H9 (cell line): ENCODE data around the gene GPRC5D. TPM values are rescaled to one million over a fixed set of nuclear protein-coding genes. Genes with fewer than 3 reads are reported as not detected.

Experiments used
- DNase-seq: peaks from one replicate; pipeline ENCODE4 v3.0.0-alpha.2; 2017
- H2AFZ ChIP-seq: one replicate; pipeline ENCODE4 v1.6.1; 2013; ENCODE audit warnings: mild to moderate bottlenecking, low read length, control low read depth, moderate library complexity
- H2AK5ac ChIP-seq: 2 replicates; pipeline ENCODE4 v1.6.1; 2013; ENCODE audit warnings: low read length, control low read depth, mixed read lengths; ENCODE audit not compliant: insufficient read length
- H2BK120ac ChIP-seq: one replicate; pipeline ENCODE4 v1.6.1; 2013; ENCODE audit warnings: low read depth, mild to moderate bottlenecking, low read length, control low read depth, inconsistent platforms; ENCODE audit not compliant: poor library complexity, severe bottlenecking
- H2BK12ac ChIP-seq: 2 replicates; pipeline ENCODE4 v1.6.1; 2013; ENCODE audit warnings: low read length, control low read depth, mixed read lengths, low read depth; ENCODE audit not compliant: insufficient read length
- H2BK15ac ChIP-seq: 2 replicates; pipeline ENCODE4 v1.6.1; 2013; ENCODE audit warnings: low read depth, low read length, control low read depth
- H2BK20ac ChIP-seq: one replicate; pipeline ENCODE4 v1.6.1; 2013; ENCODE audit warnings: low read depth, mild to moderate bottlenecking, low read length, control low read depth, inconsistent platforms; ENCODE audit not compliant: poor library complexity, severe bottlenecking
- H2BK5ac ChIP-seq: 2 replicates; pipeline ENCODE4 v1.6.1; 2013; ENCODE audit warnings: low read length, control low read depth, mixed read lengths; ENCODE audit not compliant: insufficient read length
- H3K14ac ChIP-seq: 2 replicates; pipeline ENCODE4 v1.6.1; 2013; ENCODE audit warnings: low read length, control low read depth; ENCODE audit not compliant: insufficient read depth
- H3K18ac ChIP-seq: 2 replicates; pipeline ENCODE4 v1.6.1; 2013; ENCODE audit warnings: low read depth, mild to moderate bottlenecking, mixed read lengths, low read length, control low read depth; ENCODE audit not compliant: insufficient read length
- H3K23ac ChIP-seq: 2 replicates; pipeline ENCODE4 v1.6.1; 2013; ENCODE audit warnings: low read length, control low read depth, mixed read lengths, low read depth; ENCODE audit not compliant: insufficient read length
- H3K23me2 ChIP-seq: 2 replicates; pipeline ENCODE4 v1.6.1; 2013; ENCODE audit warnings: low read depth, mild to moderate bottlenecking, mixed read lengths, low read length, control low read depth; ENCODE audit not compliant: insufficient read length, poor library complexity, severe bottlenecking
- H3K27ac ChIP-seq: 2 replicates; pipeline ENCODE4 v1.5.1; 2013; ENCODE audit warnings: low read length, control low read depth, mixed read lengths, low read depth; ENCODE audit not compliant: insufficient read length
- H3K27me3 ChIP-seq: 2 replicates; pipeline ENCODE4 v1.6.1; 2013; ENCODE audit warnings: low read length, control low read depth, inconsistent platforms; ENCODE audit not compliant: insufficient read depth
- H3K4ac ChIP-seq: 2 replicates; pipeline ENCODE4 v1.6.1; 2013; ENCODE audit warnings: low read depth, mild to moderate bottlenecking, control low read depth, inconsistent platforms, low read length, moderate library complexity
- H3K4me1 ChIP-seq: 2 replicates; pipeline ENCODE4 v1.6.1; 2013; ENCODE audit warnings: low read length, control low read depth, inconsistent platforms; ENCODE audit not compliant: insufficient read depth
- H3K4me2 ChIP-seq: 2 replicates; pipeline ENCODE4 v1.6.1; 2013; ENCODE audit warnings: low read length, control low read depth, mixed read lengths; ENCODE audit not compliant: insufficient read length, insufficient read depth
- H3K56ac ChIP-seq: 2 replicates; pipeline ENCODE4 v1.6.1; 2013; ENCODE audit warnings: low read depth, mild to moderate bottlenecking, mixed read lengths, low read length, control low read depth; ENCODE audit not compliant: insufficient read length
- H3K79me1 ChIP-seq: 2 replicates; pipeline ENCODE4 v1.6.1; 2013; ENCODE audit warnings: low read depth, mild to moderate bottlenecking, moderate library complexity, low read length, control low read depth, inconsistent platforms; ENCODE audit not compliant: insufficient read depth, poor library complexity, severe bottlenecking
- H3K79me2 ChIP-seq: 2 replicates; pipeline ENCODE4 v1.6.1; 2013; ENCODE audit warnings: low read length, control low read depth, inconsistent platforms; ENCODE audit not compliant: insufficient read depth
- H3K9ac ChIP-seq: 2 replicates; pipeline ENCODE4 v1.6.1; 2013; ENCODE audit warnings: low read length, control low read depth, mixed read lengths; ENCODE audit not compliant: insufficient read length; ENCODE audit errors: extremely low read depth
- H3K9me3 ChIP-seq: one replicate; pipeline ENCODE4 v1.6.1; 2013; ENCODE audit warnings: low read depth, low read length, inconsistent platforms; ENCODE audit not compliant: control insufficient read depth
- H3T11ph ChIP-seq: one replicate; pipeline ENCODE4 v1.6.1; 2013; ENCODE audit warnings: mild to moderate bottlenecking, low read length, control low read depth, inconsistent platforms
- H4K20me1 ChIP-seq: one replicate; pipeline ENCODE4 v1.6.1; 2013; ENCODE audit not compliant: control insufficient read depth, insufficient read length, insufficient read depth
- H4K5ac ChIP-seq: 2 replicates; pipeline ENCODE4 v1.6.1; 2013; ENCODE audit warnings: low read depth, mild to moderate bottlenecking, mixed read lengths, low read length, control low read depth; ENCODE audit not compliant: insufficient read length
- H4K8ac ChIP-seq: replicated peaks from 2 replicates; pipeline ENCODE4 v1.6.1; 2013; ENCODE audit warnings: low read length, control low read depth, mixed read lengths, low read depth; ENCODE audit not compliant: insufficient read length
- H4K91ac ChIP-seq: 2 replicates; pipeline ENCODE4 v1.6.1; 2013; ENCODE audit warnings: low read depth, mild to moderate bottlenecking, moderate library complexity, mixed read lengths, low read length, control low read depth; ENCODE audit not compliant: insufficient read length
- H3K27ac Mint-ChIP-seq, 3 experiments: 2 replicates in 2 of 3; 3 replicates in 1 of 3; pipeline ENCODE4 v1.8.0; 2020 to 2021; ENCODE audit warnings: mixed read lengths in 3 of 3, mild to moderate bottlenecking in 1 of 3, moderate library complexity in 1 of 3
- H3K27me3 Mint-ChIP-seq: 2 replicates; pipeline ENCODE4 v1.8.0; 2021; ENCODE audit warnings: low read depth, mild to moderate bottlenecking, moderate library complexity, mixed read lengths
- H3K36me3 Mint-ChIP-seq, 3 experiments: 2 replicates in 2 of 3; 3 replicates in 1 of 3; pipeline ENCODE4 v1.8.0; 2020 to 2021; ENCODE audit warnings: low read depth in 3 of 3, mixed read lengths in 3 of 3; ENCODE audit not compliant: insufficient read depth in 1 of 3
- H3K4me1 Mint-ChIP-seq, 2 experiments: 2 replicates each; pipeline ENCODE4 v1.8.0; 2020; ENCODE audit warnings: mixed read lengths in 2 of 2
- H3K4me3 Mint-ChIP-seq, 2 experiments: 2 replicates in 1 of 2; 3 replicates in 1 of 2; pipeline ENCODE4 v1.8.0; 2020 to 2021; ENCODE audit warnings: mild to moderate bottlenecking in 2 of 2, mixed read lengths in 2 of 2, moderate library complexity in 1 of 2
- H3K9me3 Mint-ChIP-seq, 2 experiments: 2 replicates in 1 of 2; 3 replicates in 1 of 2; pipeline ENCODE4 v1.8.0; 2020; ENCODE audit warnings: mild to moderate bottlenecking in 2 of 2, mixed read lengths in 2 of 2, moderate library complexity in 1 of 2
- CTCF ChIP-seq: fragments of 200-600 bp; sonication (generic); conservative IDR thresholded peaks from 3 replicates; pipeline ENCODE4 v1.8.0; 2021; ENCODE audit warnings: antibody characterized with exemption, mild to moderate bottlenecking
- WGBS: extraction: QIAGEN DNeasy Blood & Tissue Kit; methylation state at CpG from one replicate; pipeline ENCODE4 v1.1.7; 2013; ENCODE audit warnings: missing lambda C conversion rate, low lambda C conversion rate, mixed read lengths; ENCODE audit not compliant: insufficient read length; ENCODE audit errors: extremely low coverage; 5-methylcytosine and 5-hydroxymethylcytosine counted together
- total RNA-seq: library from RNA; stranded (reverse); gene quantifications from 2 replicates; pipeline ENCODE4 v1.2.1, GENCODE V29; 2021

The GPRC5D gene
- total RNA-seq, 1 experiment from 2014 or later: not detected

- no peaks in the 10 kb centered on the region for H3K23me2 ChIP-seq
- no peak for TF ChIP-seq CTCF
- H4K20me1 ChIP-seq: no peaks in the 10 kb centered on the region
- no peak overlapping the region for H4K8ac ChIP-seq
- H2BK15ac ChIP-seq: no peak overlapping the region
- no peak overlapping the region for H2AK5ac ChIP-seq
- H3K23ac ChIP-seq: no peak overlapping the region
- no peak overlapping the region for H2AFZ ChIP-seq
- Mint-ChIP-seq H3K36me3 (no peaks in the 10 kb centered on the region), H3K27me3 (no peaks in the 10 kb centered on the region; the same call in 1 of the 2 replicates), H3K4me3 (no peak overlapping the region), H3K27ac (no peak overlapping the region), H3K4me1 (peaks cover 10 to 13% of the 10 kb centered on the region in 2 experiments), H3K9me3 (peaks cover 3 to 10% of the 10 kb centered on the region in 2 experiments; a peak in 3 of 5 replicates)
- peaks cover 7% of the 10 kb centered on the region; the same call in 1 of the 2 replicates for H3K4me1 ChIP-seq
- H3K56ac ChIP-seq: no peak overlapping the region
- H2BK5ac ChIP-seq: no peak overlapping the region
- no CpG with 5 or more reads among the region's 7 CpGs for WGBS
- no peak overlapping the region for H2BK12ac ChIP-seq
- H3K14ac ChIP-seq: no peak overlapping the region
- no peaks in the 10 kb centered on the region for H3K27me3 ChIP-seq
- H3K4me2 ChIP-seq: no peak overlapping the region
- no peak overlapping the region for H2BK120ac ChIP-seq
- H3K79me2 ChIP-seq: no peaks in the 10 kb centered on the region
- no peak overlapping the region for H4K5ac ChIP-seq
- H3K4ac ChIP-seq: no peak overlapping the region
- no peak overlapping the region for H3K27ac ChIP-seq
- H3K9ac ChIP-seq: no peak overlapping the region
- H3K79me1 ChIP-seq: no peaks in the 10 kb centered on the region
- no peaks in the 10 kb centered on the region for H3K9me3 ChIP-seq
- H2BK20ac ChIP-seq: no peak overlapping the region
- no peak overlapping the region for H3K18ac ChIP-seq
- no peak overlapping the region for H3T11ph ChIP-seq
- DNase-seq: no peak
- H4K91ac ChIP-seq: no peak overlapping the region
Observed at GRCh38 chr12:12922978-12923377, 29.0 kb downstream of the GPRC5D start.
